Ishikawa (cell line): ENCODE data around the gene GPD1L.

Experiments
- CEBPB ChIP-seq: IDR thresholded peaks from 2 replicates; pipeline ENCODE4 v1.6.1; 2012
- CREB1 ChIP-seq: IDR thresholded peaks from 2 replicates; pipeline ENCODE4 v1.6.1; 2012; ENCODE audit warnings: low read depth
- EGR1 ChIP-seq: IDR thresholded peaks from 2 replicates; pipeline ENCODE4 v1.6.1; 2012
- EP300 ChIP-seq: IDR thresholded peaks from 2 replicates; pipeline ENCODE4 v1.6.1; 2012; ENCODE audit warnings: borderline replicate concordance
- FOXM1 ChIP-seq: IDR thresholded peaks from 2 replicates; pipeline ENCODE4 v1.6.1; 2012; ENCODE audit warnings: low read depth, borderline replicate concordance
- MAX ChIP-seq: IDR thresholded peaks from 2 replicates; pipeline ENCODE4 v1.6.1; 2012
- NFIC ChIP-seq: IDR thresholded peaks from 2 replicates; pipeline ENCODE4 v1.6.1; 2012
- RAD21 ChIP-seq: IDR thresholded peaks from 2 replicates; pipeline ENCODE4 v1.6.1; 2012; ENCODE audit warnings: low read depth
- REST ChIP-seq: IDR thresholded peaks from 2 replicates; pipeline ENCODE4 v1.6.1; 2012; ENCODE audit warnings: low read depth, mild to moderate bottlenecking
- TAF1 ChIP-seq: IDR thresholded peaks from 2 replicates; pipeline ENCODE4 v1.6.1; 2012; ENCODE audit warnings: low read depth, mild to moderate bottlenecking
- TCF12 ChIP-seq: IDR thresholded peaks from 2 replicates; pipeline ENCODE4 v1.6.1; 2012; ENCODE audit warnings: low read depth
- TEAD4 ChIP-seq: IDR thresholded peaks from 2 replicates; pipeline ENCODE4 v1.6.1; 2012
- USF1 ChIP-seq: IDR thresholded peaks from 2 replicates; pipeline ENCODE4 v1.6.1; 2012
- YY1 ChIP-seq: IDR thresholded peaks from 2 replicates; pipeline ENCODE4 v1.6.1; 2012; ENCODE audit warnings: low read depth
- ZBTB7A ChIP-seq: IDR thresholded peaks from 2 replicates; pipeline ENCODE4 v1.6.1; 2012; ENCODE audit warnings: low read depth

Gene GPD1L

GRCh38 chr3:32111560-32111959 is 5.1 kb downstream of the GPD1L start:
- TF ChIP-seq NFIC (no peak), USF1 (no peak), EGR1 (no peak), ZBTB7A (no peak), EP300 (no peak), MAX (no peak), RAD21 (no peak), REST (no peak), TAF1 (no peak), YY1 (no peak), CREB1 (no peak), CEBPB (no peak), TEAD4 (no peak), TCF12 (no peak), FOXM1 (no peak)

- TF ChIP-seq FOXM1 (no peak), REST (no peak), USF1 (no peak), NFIC (no peak), ZBTB7A (no peak)
These were observed 7.1 kb downstream of the GPD1L start for GRCh38 chr3:32113566-32113965.

GRCh38 chr3:32113981-32114545 is 7.6 kb downstream of the GPD1L start:
- TF ChIP-seq TCF12 (no peak), YY1 (no peak), FOXM1 (no peak), USF1 (no peak), CREB1 (no peak), ZBTB7A (no peak), EP300 (no peak), TEAD4 (no peak), MAX (no peak), EGR1 (no peak), RAD21 (no peak), NFIC (no peak), REST (no peak), TAF1 (no peak), CEBPB (no peak)

GRCh38 chr3:32117320-32117719 is 10.9 kb downstream of the GPD1L start:
- TF ChIP-seq YY1: no peak
- no peak for TF ChIP-seq ZBTB7A
- TF ChIP-seq EP300: no peak
- no peak for TF ChIP-seq RAD21
- TF ChIP-seq TAF1: no peak
- TF ChIP-seq TEAD4: 0 out of 2 replicates have a peak, but pooled peaks have one; percentile 51
- TF ChIP-seq REST: no peak
